Transverse colon (tissue), 3 donors: ENCODE data around the gene ZG16B.

Source experiments
- EP300 ChIP-seq: sonication (generic); formaldehyde crosslinking; IDR thresholded peaks from one replicate; pipeline ENCODE4 v1.6.1; 2017; ENCODE audit warnings: antibody characterized with exemption, low read depth
- POLR2A ChIP-seq: fragments of 450-650 bp; IDR thresholded peaks from one replicate; pipeline ENCODE4 v1.6.1; 2016; ENCODE audit warnings: antibody characterized with exemption, mild to moderate bottlenecking, moderate library complexity
- TF ChIP-seq, protein P1 (sequence below), 5 experiments: fragments of 200-600 bp in 3 of 5; fragments of 450-650 bp in 2 of 5; sonication (generic) in 3 of 5; IDR thresholded peaks; 1 replicate in 2 of 5; 2 replicates in 3 of 5; pipeline ENCODE4 v1.5.1; 2016 to 2017; ENCODE audit warnings: antibody characterized with exemption in 5 of 5, inconsistent platforms in 3 of 5, mild to moderate bottlenecking in 2 of 5, moderate library complexity in 1 of 5

GRCh38 chr16:2784358-2785100 is 45.6 kb upstream of the ZG16B start:
- TF ChIP-seq, protein P1, sequence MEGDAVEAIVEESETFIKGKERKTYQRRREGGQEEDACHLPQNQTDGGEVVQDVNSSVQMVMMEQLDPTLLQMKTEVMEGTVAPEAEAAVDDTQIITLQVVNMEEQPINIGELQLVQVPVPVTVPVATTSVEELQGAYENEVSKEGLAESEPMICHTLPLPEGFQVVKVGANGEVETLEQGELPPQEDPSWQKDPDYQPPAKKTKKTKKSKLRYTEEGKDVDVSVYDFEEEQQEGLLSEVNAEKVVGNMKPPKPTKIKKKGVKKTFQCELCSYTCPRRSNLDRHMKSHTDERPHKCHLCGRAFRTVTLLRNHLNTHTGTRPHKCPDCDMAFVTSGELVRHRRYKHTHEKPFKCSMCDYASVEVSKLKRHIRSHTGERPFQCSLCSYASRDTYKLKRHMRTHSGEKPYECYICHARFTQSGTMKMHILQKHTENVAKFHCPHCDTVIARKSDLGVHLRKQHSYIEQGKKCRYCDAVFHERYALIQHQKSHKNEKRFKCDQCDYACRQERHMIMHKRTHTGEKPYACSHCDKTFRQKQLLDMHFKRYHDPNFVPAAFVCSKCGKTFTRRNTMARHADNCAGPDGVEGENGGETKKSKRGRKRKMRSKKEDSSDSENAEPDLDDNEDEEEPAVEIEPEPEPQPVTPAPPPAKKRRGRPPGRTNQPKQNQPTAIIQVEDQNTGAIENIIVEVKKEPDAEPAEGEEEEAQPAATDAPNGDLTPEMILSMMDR (IDR thresholded peaks at IDR 0.05), result no peak
- no peak for TF ChIP-seq EP300
- no peak for TF ChIP-seq POLR2A
